ENCODE measurements around the gene OR10J5. TPM values are rescaled to one million over a fixed set of nuclear protein-coding genes. Genes with fewer than 3 reads are reported as not detected.

The OR10J5 gene, protein sequence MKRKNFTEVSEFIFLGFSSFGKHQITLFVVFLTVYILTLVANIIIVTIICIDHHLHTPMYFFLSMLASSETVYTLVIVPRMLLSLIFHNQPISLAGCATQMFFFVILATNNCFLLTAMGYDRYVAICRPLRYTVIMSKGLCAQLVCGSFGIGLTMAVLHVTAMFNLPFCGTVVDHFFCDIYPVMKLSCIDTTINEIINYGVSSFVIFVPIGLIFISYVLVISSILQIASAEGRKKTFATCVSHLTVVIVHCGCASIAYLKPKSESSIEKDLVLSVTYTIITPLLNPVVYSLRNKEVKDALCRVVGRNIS
- not detected in 2 replicates for total RNA-seq (2014; rRNA removed; shearing (Covaris generic))

GRCh38 chr1:159535907-159536306 lies at the start of gene OR10J5:
Gene OR10J5 (minus strand): TSS chr1:159536007. CDS start chr1:159536007, 0 bp downstream.

Other genes with a start within 250 kb of the OR10J5 start
- gene FCER1A, start 233.7 kb downstream of the OR10J5 start, total RNA-seq (2014; rRNA removed; shearing (Covaris generic)) = not detected in 2 replicates
- gene OR10J4, start 103.8 kb downstream of the OR10J5 start, total RNA-seq (2014; rRNA removed; shearing (Covaris generic)) = not detected in 2 replicates
- gene OR10J1, start 96.3 kb downstream of the OR10J5 start, total RNA-seq (2014; rRNA removed; shearing (Covaris generic)) = not detected in 2 replicates
- not detected in 2 replicates for gene APCS, start 51.8 kb upstream of the OR10J5 start, total RNA-seq (2014; rRNA removed; shearing (Covaris generic))
- not detected in 2 replicates for gene CRP, start 178.6 kb upstream of the OR10J5 start, total RNA-seq (2014; rRNA removed; shearing (Covaris generic))
- 56.5 and 57.1 TPM in 2 replicates for gene DUSP23, start 245.0 kb upstream of the OR10J5 start, total RNA-seq (2014; rRNA removed; shearing (Covaris generic))